Neutrophil (primary cell): ENCODE results near the gene ABLIM1.

Experiments
- H3K27ac ChIP-seq: fragments of 200-600 bp; sonication (generic); 2 replicates; pipeline ENCODE4 v1.5.1; 2016; ENCODE audit warnings: mild to moderate bottlenecking, moderate library complexity
- H3K27me3 ChIP-seq: fragments of 200-600 bp; sonication (generic); 2 replicates; pipeline ENCODE4 v1.6.0; 2016; ENCODE audit warnings: mild to moderate bottlenecking
- H3K36me3 ChIP-seq: fragments of 200-600 bp; sonication (generic); 2 replicates; pipeline ENCODE4 v1.5.1; 2017
- H3K4me1 ChIP-seq, 2 experiments: fragments of 200-600 bp in 1 of 2; sonication (generic) in 1 of 2; 1 replicate in 1 of 2; 2 replicates in 1 of 2; pipeline versions ENCODE4 v1.5.1 to v1.6.1; 2013 to 2016; ENCODE audit warnings: low read depth in 1 of 2, low read length in 1 of 2, mild to moderate bottlenecking in 1 of 2, moderate library complexity in 1 of 2; ENCODE audit not compliant: control insufficient read depth in 1 of 2, insufficient read depth in 1 of 2
- H3K4me3 ChIP-seq, 2 experiments: fragments of 200-600 bp in 1 of 2; sonication (generic) in 1 of 2; 1 replicate in 1 of 2; 2 replicates in 1 of 2; pipeline ENCODE4 v1.5.1; 2013 to 2016; ENCODE audit warnings: low read depth in 1 of 2, low read length in 1 of 2, mild to moderate bottlenecking in 1 of 2, moderate library complexity in 1 of 2
- H3K9me3 ChIP-seq: fragments of 200-600 bp; sonication (generic); 2 replicates; pipeline ENCODE4 v1.5.1; 2016
- TF ChIP-seq, protein P1 (sequence below): fragments of 200-600 bp; sonication (generic); IDR thresholded peaks from 2 replicates; pipeline ENCODE4 v1.5.1; 2016; ENCODE audit warnings: antibody characterized with exemption

Gene ABLIM1

GRCh38 chr10:114398587-114399331 lies 259.3 kb downstream of the ABLIM1 start:
- no peak overlapping the region for H3K27ac ChIP-seq
- no peaks in the 10 kb centered on the region for H3K4me1 ChIP-seq
- TF ChIP-seq, protein P1, sequence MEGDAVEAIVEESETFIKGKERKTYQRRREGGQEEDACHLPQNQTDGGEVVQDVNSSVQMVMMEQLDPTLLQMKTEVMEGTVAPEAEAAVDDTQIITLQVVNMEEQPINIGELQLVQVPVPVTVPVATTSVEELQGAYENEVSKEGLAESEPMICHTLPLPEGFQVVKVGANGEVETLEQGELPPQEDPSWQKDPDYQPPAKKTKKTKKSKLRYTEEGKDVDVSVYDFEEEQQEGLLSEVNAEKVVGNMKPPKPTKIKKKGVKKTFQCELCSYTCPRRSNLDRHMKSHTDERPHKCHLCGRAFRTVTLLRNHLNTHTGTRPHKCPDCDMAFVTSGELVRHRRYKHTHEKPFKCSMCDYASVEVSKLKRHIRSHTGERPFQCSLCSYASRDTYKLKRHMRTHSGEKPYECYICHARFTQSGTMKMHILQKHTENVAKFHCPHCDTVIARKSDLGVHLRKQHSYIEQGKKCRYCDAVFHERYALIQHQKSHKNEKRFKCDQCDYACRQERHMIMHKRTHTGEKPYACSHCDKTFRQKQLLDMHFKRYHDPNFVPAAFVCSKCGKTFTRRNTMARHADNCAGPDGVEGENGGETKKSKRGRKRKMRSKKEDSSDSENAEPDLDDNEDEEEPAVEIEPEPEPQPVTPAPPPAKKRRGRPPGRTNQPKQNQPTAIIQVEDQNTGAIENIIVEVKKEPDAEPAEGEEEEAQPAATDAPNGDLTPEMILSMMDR: no peak
- H3K4me3 ChIP-seq: no peak overlapping the region
- H3K9me3 ChIP-seq: no peaks in the 10 kb centered on the region
- no peaks in the 10 kb centered on the region for H3K36me3 ChIP-seq
- peaks cover 91% of the 10 kb centered on the region for H3K27me3 ChIP-seq

DNA sequence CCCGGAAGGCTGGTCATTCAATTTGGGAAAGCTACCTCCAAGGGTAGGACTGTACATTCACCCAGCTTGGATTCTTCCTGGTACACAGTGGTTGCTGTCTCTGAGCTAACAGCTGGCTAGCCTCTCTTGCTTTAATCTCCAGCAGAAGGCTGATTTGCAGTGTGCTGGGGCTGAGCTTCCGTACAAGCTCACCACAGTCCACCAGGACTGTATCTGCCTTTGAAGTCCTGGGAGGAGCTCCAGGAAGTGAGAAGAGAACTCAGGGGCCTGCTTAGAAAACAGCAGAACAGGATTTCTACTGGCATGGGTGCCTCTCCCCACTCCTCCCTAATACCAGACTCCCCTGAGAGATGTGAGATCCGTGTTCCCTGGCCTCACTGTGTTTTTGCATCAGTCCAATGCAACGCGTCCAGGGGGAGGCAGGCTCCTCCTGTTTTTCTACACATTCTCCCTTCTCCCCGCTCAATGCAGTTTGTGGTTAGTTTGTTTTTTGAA lies 260.4 kb downstream of the ABLIM1 start:
- no peaks in the 10 kb centered on the region for H3K4me1 ChIP-seq
- H3K27me3 ChIP-seq: peaks cover 85% of the 10 kb centered on the region
- no peaks in the 10 kb centered on the region for H3K9me3 ChIP-seq
- H3K27ac ChIP-seq: no peak overlapping the region
- TF ChIP-seq, protein P1: no peak
- no peak overlapping the region for H3K4me3 ChIP-seq
- H3K36me3 ChIP-seq: no peaks in the 10 kb centered on the region

DNA sequence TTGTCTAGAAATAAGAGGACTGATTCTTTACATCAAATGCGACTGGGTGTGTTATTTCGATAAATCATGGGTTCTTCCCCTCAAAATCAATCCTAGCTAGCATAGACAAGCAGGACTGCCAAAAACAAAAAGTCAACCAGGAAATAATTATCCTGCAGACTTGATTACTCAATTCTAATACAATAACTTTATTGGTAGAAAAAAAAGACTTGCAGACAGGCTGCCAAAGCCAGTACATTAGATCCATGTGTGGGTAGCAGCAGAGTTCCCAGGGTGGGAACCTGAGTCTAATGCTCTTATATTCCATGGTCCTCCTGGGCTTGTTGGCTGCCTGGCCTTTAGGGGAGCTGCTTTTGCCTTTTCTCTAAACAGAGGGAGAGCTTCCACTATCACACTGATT lies 261.6 kb downstream of the ABLIM1 start:
- Histone ChIP-seq H3K27me3 (peaks cover 73% of the 10 kb centered on the region), H3K4me3 (no peak overlapping the region), H3K36me3 (no peaks in the 10 kb centered on the region), H3K27ac (no peak overlapping the region), H3K4me1 (no peaks in the 10 kb centered on the region), H3K9me3 (no peaks in the 10 kb centered on the region)
- TF ChIP-seq, protein P1: no peak

DNA sequence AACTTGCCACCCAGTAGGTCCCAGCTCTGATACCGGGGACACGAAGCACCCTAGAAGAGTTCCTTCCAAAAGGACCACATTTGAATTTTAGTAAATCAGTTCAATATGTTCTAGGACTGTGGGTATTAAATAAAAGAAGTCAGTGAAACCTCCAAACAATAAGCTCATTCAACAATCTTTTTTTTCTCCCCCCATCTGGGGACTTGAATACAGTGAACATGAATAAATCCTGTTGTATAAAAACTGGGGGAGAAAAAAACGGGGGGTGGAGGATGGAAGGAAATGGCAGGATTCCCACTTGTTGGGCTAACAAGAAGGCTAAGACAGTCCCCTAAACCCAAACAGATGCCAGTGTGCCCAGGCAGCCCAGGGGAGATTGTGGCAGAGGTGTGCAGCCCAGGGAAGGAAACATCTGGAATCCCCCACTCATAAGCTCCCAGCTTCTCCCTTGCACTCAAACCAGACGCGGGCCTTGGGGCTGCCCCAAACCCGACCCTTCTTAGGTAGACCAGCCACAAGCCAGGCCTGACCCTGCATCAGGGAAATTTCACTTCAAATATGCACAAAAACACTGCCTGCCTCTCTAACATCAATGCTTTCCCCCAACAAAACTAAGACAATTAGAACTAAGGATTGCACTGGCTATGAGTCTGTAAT lies 262.6 kb downstream of the ABLIM1 start:
- no peak overlapping the region for H3K27ac ChIP-seq
- no peak overlapping the region for H3K4me3 ChIP-seq
- no peaks in the 10 kb centered on the region for H3K4me1 ChIP-seq
- H3K9me3 ChIP-seq: no peaks in the 10 kb centered on the region
- peaks cover 63% of the 10 kb centered on the region for H3K27me3 ChIP-seq
- TF ChIP-seq, protein P1: no peak
- no peaks in the 10 kb centered on the region for H3K36me3 ChIP-seq

GRCh38 chr10:114394531-114394930 lies 263.5 kb downstream of the ABLIM1 start:
- Histone ChIP-seq H3K9me3 (no peaks in the 10 kb centered on the region), H3K4me3 (no peak overlapping the region), H3K27ac (no peak overlapping the region), H3K27me3 (peaks cover 56% of the 10 kb centered on the region), H3K4me1 (no peaks in the 10 kb centered on the region), H3K36me3 (no peaks in the 10 kb centered on the region)
- TF ChIP-seq, protein P1: no peak
